ENCODE data around the gene ARFRP1. TPM values are rescaled to one million over a fixed set of nuclear protein-coding genes. Genes with fewer than 3 reads are reported as not detected.

Gene ARFRP1
- total and polyA plus RNA-seq, 2 donors (not counting 1 experiment from before 2014, with no cell fraction given), result 41.0 to 75.5 TPM

DNA sequence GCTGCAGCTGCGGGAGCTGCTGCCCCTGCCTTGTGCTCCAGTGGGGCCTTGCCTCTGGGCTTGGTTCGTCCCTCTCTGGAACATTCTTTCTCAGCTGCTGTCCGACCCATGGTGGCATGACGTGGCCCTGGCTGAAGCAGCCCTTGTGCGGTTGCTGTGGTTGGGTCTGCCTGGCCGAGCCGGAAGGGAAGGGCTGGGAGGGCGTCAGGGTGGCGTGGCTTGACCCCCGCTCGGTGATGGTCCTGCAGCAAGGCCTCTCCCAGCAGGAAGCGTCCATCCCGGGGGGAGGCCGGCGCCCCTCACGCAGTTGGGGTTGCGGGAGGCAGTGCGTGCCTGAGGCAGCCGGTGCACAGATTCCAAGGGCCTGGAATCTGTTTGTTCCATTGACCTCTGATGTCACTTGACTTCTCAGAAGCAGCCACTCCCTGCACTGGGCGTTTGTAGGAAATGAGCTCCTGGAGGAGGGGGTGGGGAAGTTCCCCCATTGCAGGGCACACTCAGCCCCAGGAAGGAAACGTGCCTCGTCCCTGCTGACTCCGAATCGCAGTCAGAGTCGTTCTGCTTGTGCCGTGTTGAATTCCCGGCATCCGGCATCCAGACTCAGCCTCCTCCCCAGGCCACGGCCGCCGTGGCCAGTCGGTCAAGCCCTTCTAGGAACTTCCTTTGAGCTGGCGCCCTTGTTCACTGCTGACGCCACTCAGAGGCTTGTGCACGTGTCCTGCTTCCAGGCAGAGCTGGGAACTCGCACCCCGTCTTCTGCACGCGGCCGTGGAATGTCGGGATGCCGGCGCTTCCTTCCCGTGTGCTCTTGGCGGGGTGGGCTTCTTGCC lies 21.1 kb downstream of the ARFRP1 start:
- Histone ChIP-seq H3K9me3 (ENCODE audit: control extremely low read depth in 1 of 3, control insufficient read depth in 2 of 3, insufficient read depth in 1 of 3, low read length in 2 of 3) (no peaks in the 10 kb centered on the region), H3K79me2 (ENCODE audit: control insufficient read depth, insufficient read depth, low read length) (no peaks in the 10 kb centered on the region), H3K36me3 (replicated peaks in 1 of 2; ENCODE audit: control extremely low read depth in 1 of 2, control insufficient read depth in 1 of 2, extremely low read depth in 1 of 2, insufficient read depth in 2 of 2, low read length in 1 of 2) (no peaks in the 10 kb centered on the region), H3K4me1 (ENCODE audit: control insufficient read depth in 2 of 2, insufficient read depth in 2 of 2, low read length in 2 of 2) (peaks cover 0 to 14% of the 10 kb centered on the region in 2 donors), H3K4me3 (ENCODE audit: control extremely low read depth in 1 of 5, extremely low read depth in 1 of 5, insufficient read depth in 1 of 5, low read depth in 2 of 5, low read length in 4 of 5) (no peak overlapping the region), H4K20me1 (ENCODE audit: control insufficient read depth, insufficient read depth, low read length, poor library complexity, severe bottlenecking) (no peaks in the 10 kb centered on the region), H3K9ac (ENCODE audit: low read length) (no peak overlapping the region), H3K27me3 (replicated peaks in 1 of 4; ENCODE audit: control extremely low read depth in 1 of 4, control insufficient read depth in 3 of 4, insufficient read depth in 4 of 4, low read length in 3 of 4) (peaks cover 0 to 2% (median 0%) of the 10 kb centered on the region in 4 experiments), H3K4me2 (replicated peaks; ENCODE audit: low read depth, low read length, poor library complexity, severe bottlenecking) (peak overlapping the region; percentile 36), H3K27ac (ENCODE audit: low read length in 2 of 2) (no peak overlapping the region), H2AFZ (ENCODE audit: insufficient read depth, low read depth, low read length, poor library complexity, severe bottlenecking) (no peak overlapping the region)
- no peak overlapping the region for H3K4me3 Mint-ChIP-seq
- H3K27ac Mint-ChIP-seq, result no peak overlapping the region
- no peak for DNase-seq
- no peak for ATAC-seq (ENCODE audit: low read depth)
- intact Hi-C loops (cut with micrococcal nuclease), result no loop called here
- H3K4me1 Mint-ChIP-seq, result peaks cover 3% of the 10 kb centered on the region
- no peaks in the 10 kb centered on the region for H3K9me3 Mint-ChIP-seq (ENCODE audit: insufficient read depth)
- TF ChIP-seq EZH2 (IDR thresholded peaks at IDR 0.05; ENCODE audit: borderline replicate concordance, insufficient read depth, low read depth, low read length, poor library complexity, severe bottlenecking), result no peak
- TF ChIP-seq, protein P1, sequence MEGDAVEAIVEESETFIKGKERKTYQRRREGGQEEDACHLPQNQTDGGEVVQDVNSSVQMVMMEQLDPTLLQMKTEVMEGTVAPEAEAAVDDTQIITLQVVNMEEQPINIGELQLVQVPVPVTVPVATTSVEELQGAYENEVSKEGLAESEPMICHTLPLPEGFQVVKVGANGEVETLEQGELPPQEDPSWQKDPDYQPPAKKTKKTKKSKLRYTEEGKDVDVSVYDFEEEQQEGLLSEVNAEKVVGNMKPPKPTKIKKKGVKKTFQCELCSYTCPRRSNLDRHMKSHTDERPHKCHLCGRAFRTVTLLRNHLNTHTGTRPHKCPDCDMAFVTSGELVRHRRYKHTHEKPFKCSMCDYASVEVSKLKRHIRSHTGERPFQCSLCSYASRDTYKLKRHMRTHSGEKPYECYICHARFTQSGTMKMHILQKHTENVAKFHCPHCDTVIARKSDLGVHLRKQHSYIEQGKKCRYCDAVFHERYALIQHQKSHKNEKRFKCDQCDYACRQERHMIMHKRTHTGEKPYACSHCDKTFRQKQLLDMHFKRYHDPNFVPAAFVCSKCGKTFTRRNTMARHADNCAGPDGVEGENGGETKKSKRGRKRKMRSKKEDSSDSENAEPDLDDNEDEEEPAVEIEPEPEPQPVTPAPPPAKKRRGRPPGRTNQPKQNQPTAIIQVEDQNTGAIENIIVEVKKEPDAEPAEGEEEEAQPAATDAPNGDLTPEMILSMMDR (IDR thresholded peaks at IDR 0.05), result no peak
- no peaks in the 10 kb centered on the region for H3K27me3 Mint-ChIP-seq
- CTCF ChIA-PET, result interaction anchor here (0.6 kb wide), 1 partner anchor 190 kb away, joined by 4 read pairs; no protein-coding TSS in a partner anchor
- POLR2A ChIA-PET, result no interaction called here
- WGBS (ENCODE audit: insufficient coverage), result 41% methylated on average over 43 of the region's 45 CpGs

DNA sequence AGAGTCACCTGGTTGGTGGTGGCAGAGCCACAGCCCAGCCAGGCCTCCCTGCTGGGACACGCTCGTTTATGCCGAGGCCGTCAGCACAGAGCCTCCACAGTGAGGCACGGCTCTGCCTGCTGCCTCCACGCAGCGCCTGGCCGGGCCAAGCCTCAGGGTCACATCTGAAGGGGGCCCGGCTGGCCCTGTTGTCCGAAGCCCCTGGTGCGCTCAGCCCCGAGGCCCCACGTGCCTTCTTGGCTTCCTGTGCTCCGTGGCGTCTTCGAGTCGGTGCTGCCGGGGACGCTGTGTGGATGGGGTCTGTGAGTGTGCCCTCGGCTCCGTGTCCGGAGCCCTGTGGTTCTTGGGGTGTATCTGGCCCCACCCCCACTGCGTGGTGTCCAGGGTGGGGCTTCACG lies 21.7 kb downstream of the ARFRP1 start:
- Histone ChIP-seq H3K27ac (ENCODE audit: low read length in 2 of 2) (no peak overlapping the region), H3K9me3 (ENCODE audit: control extremely low read depth in 1 of 3, control insufficient read depth in 2 of 3, insufficient read depth in 1 of 3, low read length in 2 of 3) (no peaks in the 10 kb centered on the region), H3K27me3 (replicated peaks in 1 of 4; ENCODE audit: control extremely low read depth in 1 of 4, control insufficient read depth in 3 of 4, insufficient read depth in 4 of 4, low read length in 3 of 4) (peaks cover 0 to 2% (median 0%) of the 10 kb centered on the region in 4 experiments), H3K79me2 (ENCODE audit: control insufficient read depth, insufficient read depth, low read length) (no peaks in the 10 kb centered on the region), H3K4me1 (ENCODE audit: control insufficient read depth in 2 of 2, insufficient read depth in 2 of 2, low read length in 2 of 2) (peaks cover 0 to 14% of the 10 kb centered on the region in 2 donors), H3K36me3 (replicated peaks in 1 of 2; ENCODE audit: control extremely low read depth in 1 of 2, control insufficient read depth in 1 of 2, extremely low read depth in 1 of 2, insufficient read depth in 2 of 2, low read length in 1 of 2) (no peaks in the 10 kb centered on the region), H2AFZ (ENCODE audit: insufficient read depth, low read depth, low read length, poor library complexity, severe bottlenecking) (no peak overlapping the region), H3K4me3 (ENCODE audit: control extremely low read depth in 1 of 5, extremely low read depth in 1 of 5, insufficient read depth in 1 of 5, low read depth in 2 of 5, low read length in 4 of 5) (no peak overlapping the region), H4K20me1 (ENCODE audit: control insufficient read depth, insufficient read depth, low read length, poor library complexity, severe bottlenecking) (no peaks in the 10 kb centered on the region), H3K9ac (ENCODE audit: low read length) (no peak overlapping the region), H3K4me2 (replicated peaks; ENCODE audit: low read depth, low read length, poor library complexity, severe bottlenecking) (no peak overlapping the region)
- H3K27me3 Mint-ChIP-seq, result no peaks in the 10 kb centered on the region
- intact Hi-C loops (cut with micrococcal nuclease), result no loop called here
- POLR2A ChIA-PET, result no interaction called here
- 91% methylated on average over 24 of the region's 24 CpGs for WGBS (ENCODE audit: insufficient coverage)
- DNase-seq (no peak), ATAC-seq (ENCODE audit: low read depth) (no peak)
- no peak overlapping the region for H3K4me3 Mint-ChIP-seq
- H3K4me1 Mint-ChIP-seq, result peaks cover 3% of the 10 kb centered on the region
- H3K27ac Mint-ChIP-seq, result no peak overlapping the region
- TF ChIP-seq EZH2 (IDR thresholded peaks at IDR 0.05; ENCODE audit: borderline replicate concordance, insufficient read depth, low read depth, low read length, poor library complexity, severe bottlenecking), result no peak
- TF ChIP-seq, protein P1 (IDR thresholded peaks at IDR 0.05), result no peak
- CTCF ChIA-PET, result no interaction called here
- no peaks in the 10 kb centered on the region for H3K9me3 Mint-ChIP-seq (ENCODE audit: insufficient read depth)
